Measurements from ENCODE around the gene HSP90AB1. TPM values are rescaled to one million over a fixed set of nuclear protein-coding genes. Genes with fewer than 3 reads are reported as not detected.

The HSP90AB1 gene
- total RNA-seq, 4 donors from 2014 or later, result 433 to 696 (median 601) TPM

DNA sequence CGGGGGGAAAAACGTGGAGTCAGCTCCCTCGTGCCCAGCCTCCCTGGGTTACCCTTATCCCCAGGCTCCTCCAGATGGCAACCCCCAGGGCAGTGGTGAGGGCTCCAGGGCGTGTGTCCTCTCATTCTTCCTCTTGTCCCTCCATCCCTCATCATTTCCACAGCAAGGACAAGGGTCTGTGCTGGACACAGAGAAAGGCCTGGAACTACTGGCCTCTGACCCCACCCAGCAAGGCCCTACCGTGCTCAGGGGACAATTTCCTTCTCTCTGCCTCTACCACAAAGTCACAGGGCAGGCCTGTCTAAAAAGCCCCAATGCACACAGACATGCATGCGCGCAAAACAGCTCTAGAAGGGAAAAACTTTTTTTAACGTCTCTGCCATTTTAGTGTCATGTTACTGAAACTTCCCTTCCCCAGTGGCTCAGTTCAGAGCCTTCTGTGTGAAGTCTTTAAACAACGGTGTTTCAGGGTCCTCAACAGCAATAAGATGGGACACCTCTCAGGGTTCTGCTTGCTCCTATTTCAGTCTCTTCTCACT lies 11.5 kb downstream of the HSP90AB1 start:
- H3K36me3 ChIP-seq, result peaks cover 8 to 57% (median 23%) of the 10 kb centered on the region in 3 donors
- peak overlapping the region in 1 of 4 donors; percentile 92 for H3K27ac ChIP-seq
- H3K9me3 ChIP-seq, result no peaks in the 10 kb centered on the region
- intact Hi-C loops (cut with DNase I), result loop anchor here (5.0 to 10.0 kb wide), 2 partner anchors 86 to 164 kb away; no protein-coding TSS in a partner anchor
- WGBS, 2 donors, result 62 to 77% methylated on average over 6 to 8 of the region's 9 CpGs
- TF ChIP-seq POLR2A (IDR thresholded peaks at IDR 0.05), result no peak
- TF ChIP-seq, protein P1, sequence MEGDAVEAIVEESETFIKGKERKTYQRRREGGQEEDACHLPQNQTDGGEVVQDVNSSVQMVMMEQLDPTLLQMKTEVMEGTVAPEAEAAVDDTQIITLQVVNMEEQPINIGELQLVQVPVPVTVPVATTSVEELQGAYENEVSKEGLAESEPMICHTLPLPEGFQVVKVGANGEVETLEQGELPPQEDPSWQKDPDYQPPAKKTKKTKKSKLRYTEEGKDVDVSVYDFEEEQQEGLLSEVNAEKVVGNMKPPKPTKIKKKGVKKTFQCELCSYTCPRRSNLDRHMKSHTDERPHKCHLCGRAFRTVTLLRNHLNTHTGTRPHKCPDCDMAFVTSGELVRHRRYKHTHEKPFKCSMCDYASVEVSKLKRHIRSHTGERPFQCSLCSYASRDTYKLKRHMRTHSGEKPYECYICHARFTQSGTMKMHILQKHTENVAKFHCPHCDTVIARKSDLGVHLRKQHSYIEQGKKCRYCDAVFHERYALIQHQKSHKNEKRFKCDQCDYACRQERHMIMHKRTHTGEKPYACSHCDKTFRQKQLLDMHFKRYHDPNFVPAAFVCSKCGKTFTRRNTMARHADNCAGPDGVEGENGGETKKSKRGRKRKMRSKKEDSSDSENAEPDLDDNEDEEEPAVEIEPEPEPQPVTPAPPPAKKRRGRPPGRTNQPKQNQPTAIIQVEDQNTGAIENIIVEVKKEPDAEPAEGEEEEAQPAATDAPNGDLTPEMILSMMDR (IDR thresholded peaks at IDR 0.05), result no peak
- H3K4me3 ChIP-seq, result no peak overlapping the region
- no peak for DNase-seq
- H3K4me1 ChIP-seq, result peaks cover 22 to 61% (median 24%) of the 10 kb centered on the region in 3 donors
- no peaks in the 10 kb centered on the region for H3K27me3 ChIP-seq

- H3K27me3 ChIP-seq, result no peaks in the 10 kb centered on the region
- TF ChIP-seq, protein P1 (IDR thresholded peaks at IDR 0.05), result no peak
- TF ChIP-seq POLR2A (IDR thresholded peaks at IDR 0.05), result no peak
- H3K27ac ChIP-seq, result no peak overlapping the region
- H3K36me3 ChIP-seq, result peaks cover 8 to 52% (median 18%) of the 10 kb centered on the region in 3 donors
- no peak overlapping the region for H3K4me3 ChIP-seq
- no peaks in the 10 kb centered on the region for H3K9me3 ChIP-seq
- 90 to 100% methylated on average over 1 to 2 of the region's 3 CpGs for WGBS, 2 donors
- H3K4me1 ChIP-seq, result peaks cover 27 to 61% (median 30%) of the 10 kb centered on the region in 3 donors
- DNase-seq, result no peak
- intact Hi-C loops (cut with DNase I), result loop anchor here (5.0 to 10.0 kb wide), 2 partner anchors 87 to 164 kb away; no protein-coding TSS in a partner anchor
Measured at GRCh38 chr6:44258921-44259320, 12.0 kb downstream of the HSP90AB1 start.

DNA sequence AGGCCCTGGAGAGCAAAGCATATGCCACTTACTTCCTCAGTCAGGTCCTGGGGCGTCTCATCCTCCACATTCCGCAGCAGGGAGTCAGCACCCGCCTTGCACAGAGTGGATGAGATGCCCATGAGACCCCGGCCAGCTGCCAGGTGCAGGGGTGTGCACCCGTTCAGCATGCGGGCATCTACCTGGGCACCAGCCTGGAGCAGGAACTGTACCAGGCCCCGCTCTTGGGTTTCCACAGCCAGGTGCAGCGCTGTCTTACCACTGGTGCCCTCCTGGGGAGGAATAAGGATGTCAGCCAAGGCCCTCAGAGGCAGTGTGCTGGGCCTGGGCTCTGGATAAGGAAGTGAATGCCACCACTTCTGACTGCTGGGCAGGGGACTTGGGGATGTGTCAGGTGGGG lies 13.1 kb downstream of the HSP90AB1 start:
- Histone ChIP-seq H3K27me3 (no peaks in the 10 kb centered on the region), H3K27ac (no peak overlapping the region), H3K4me3 (no peak overlapping the region), H3K9me3 (no peaks in the 10 kb centered on the region), H3K36me3 (peaks cover 0 to 41% (median 7%) of the 10 kb centered on the region in 3 donors), H3K4me1 (peaks cover 38 to 62% (median 39%) of the 10 kb centered on the region in 3 donors)
- no peak for DNase-seq
- TF ChIP-seq POLR2A (IDR thresholded peaks at IDR 0.05), result no peak
- TF ChIP-seq, protein P1 (IDR thresholded peaks at IDR 0.05), result no peak
- WGBS, 2 donors, result 88% methylated on average over 5 of the region's 8 CpGs; no CpG with 5 or more reads in 1 of the 2 donors
- intact Hi-C loops (cut with DNase I), result no loop called here

DNA sequence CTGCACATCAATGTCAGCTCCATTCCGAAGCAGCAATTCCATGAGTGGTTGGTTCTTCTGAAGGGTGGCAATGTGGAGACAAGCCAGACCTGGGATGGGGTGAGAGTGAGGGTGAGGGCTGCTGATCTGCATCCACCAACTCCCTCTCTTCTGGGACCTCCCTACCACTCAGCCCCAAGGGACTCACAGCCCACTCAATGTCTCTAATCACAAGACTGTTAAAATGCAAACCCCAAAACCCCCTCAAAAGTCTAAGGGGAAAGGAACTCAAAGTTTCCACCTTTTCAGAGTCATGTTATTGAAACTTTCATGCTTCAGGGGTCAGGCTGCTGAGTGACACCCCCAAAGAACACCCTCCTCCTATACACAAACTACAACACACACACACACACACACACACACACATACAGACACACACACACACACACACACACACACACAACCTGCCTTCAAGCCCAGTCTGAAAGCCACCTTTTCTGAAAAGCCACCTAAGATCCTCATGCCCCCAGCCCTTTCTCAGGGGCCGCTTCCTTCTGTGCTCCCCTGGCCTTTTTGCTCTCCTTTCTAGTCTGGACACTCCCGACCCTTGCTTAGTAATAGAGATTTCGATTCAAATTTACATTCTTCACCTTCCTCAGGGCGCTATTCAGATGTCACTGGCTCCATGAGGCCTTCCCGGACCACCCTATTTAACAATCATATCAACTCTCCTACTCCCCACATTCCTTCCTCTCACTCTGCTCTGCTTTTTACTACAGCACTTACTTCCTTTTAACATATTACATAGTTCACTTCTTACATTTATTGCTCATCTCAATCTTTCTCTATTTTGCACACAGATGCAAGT lies 13.8 kb downstream of the HSP90AB1 start:
- Histone ChIP-seq H3K27me3 (no peaks in the 10 kb centered on the region), H3K27ac (no peak overlapping the region), H3K9me3 (no peaks in the 10 kb centered on the region), H3K4me3 (no peak overlapping the region), H3K36me3 (peaks cover 0 to 34% (median 4%) of the 10 kb centered on the region in 3 donors), H3K4me1 (peaks cover 39 to 62% (median 39%) of the 10 kb centered on the region in 3 donors)
- no peak for DNase-seq
- intact Hi-C loops (cut with DNase I), result no loop called here
- TF ChIP-seq, protein P1 (IDR thresholded peaks at IDR 0.05), result no peak
- TF ChIP-seq POLR2A (IDR thresholded peaks at IDR 0.05), result no peak
- WGBS, 2 donors, result 72 to 94% methylated on average over 5 of the region's 6 CpGs

GRCh38 chr6:44261581-44261980 lies 14.7 kb downstream of the HSP90AB1 start:
- WGBS, 2 donors, result 84% methylated on average over 6 of the region's 8 CpGs; no CpG with 5 or more reads in 1 of the 2 donors
- Histone ChIP-seq H3K4me1 (peaks cover 32 to 55% (median 33%) of the 10 kb centered on the region in 3 donors), H3K9me3 (no peaks in the 10 kb centered on the region), H3K27ac (no peak overlapping the region), H3K36me3 (peaks cover 0 to 33% (median 4%) of the 10 kb centered on the region in 3 donors), H3K27me3 (no peaks in the 10 kb centered on the region), H3K4me3 (no peak overlapping the region)
- intact Hi-C loops (cut with DNase I), result no loop called here
- TF ChIP-seq, protein P1 (IDR thresholded peaks at IDR 0.05), result no peak
- no peak for TF ChIP-seq POLR2A (IDR thresholded peaks at IDR 0.05)
- DNase-seq, result no peak
